ENCODE results near the gene SF3B1. TPM values are rescaled to one million over a fixed set of nuclear protein-coding genes. Genes with fewer than 3 reads are reported as not detected.
A peak's percentile ranks its signal among the peaks of the same experiment; 100 is the strongest.
"Not testable (repeated sequence)": the region's sequence is repeated elsewhere in the genome, so short reads cannot be mapped to it uniquely, and the experiment has no call there.

SF3B1 gene
- total RNA-seq, 2 experiments from 2014 or later = 266 to 267 TPM

DNA sequence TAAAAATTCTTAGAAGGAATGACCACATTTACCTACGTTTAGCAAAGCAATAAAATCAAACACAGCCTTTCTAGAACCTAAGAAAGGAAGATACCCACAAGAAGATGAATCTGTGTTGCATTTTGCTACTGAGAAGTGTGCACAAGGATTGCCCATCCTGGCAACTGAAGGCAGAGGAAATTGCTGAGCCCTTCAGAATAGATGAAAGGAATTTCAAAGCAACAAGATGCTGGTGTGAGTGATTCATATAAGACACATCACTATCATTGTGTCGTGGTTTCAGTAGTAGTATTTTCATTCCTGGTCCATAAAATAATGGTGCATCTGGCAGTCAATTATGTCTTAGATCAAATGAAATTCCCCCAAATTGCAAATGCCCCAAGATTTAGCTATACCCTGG lies 75.9 kb downstream of the SF3B1 start:
- DNase-seq = no peak
- POLR2A ChIA-PET = interaction anchor here (1.4 kb wide), 1 partner anchor 51 kb away, joined by 3 read pairs; no protein-coding TSS in a partner anchor
- H3K4me3 Mint-ChIP-seq = no peak overlapping the region
- no peaks in the 10 kb centered on the region for H3K27me3 Mint-ChIP-seq (ENCODE audit: low read depth)
- H3K27ac Mint-ChIP-seq = no peak overlapping the region
- CTCF ChIA-PET = interaction anchor here (0.6 to 4.6 kb wide), 8 partner anchors 9 to 246 kb away, joined by 3 to 22 read pairs (median 4); no protein-coding TSS in a partner anchor
- H3K4me1 Mint-ChIP-seq (ENCODE audit: low read depth) = peaks cover 18% of the 10 kb centered on the region
- no peaks in the 10 kb centered on the region for H3K9me3 Mint-ChIP-seq (ENCODE audit: insufficient read depth)
- peak; percentile 62 for ATAC-seq
- peaks cover 4% of the 10 kb centered on the region for H3K36me3 Mint-ChIP-seq (ENCODE audit: low read depth)

DNA sequence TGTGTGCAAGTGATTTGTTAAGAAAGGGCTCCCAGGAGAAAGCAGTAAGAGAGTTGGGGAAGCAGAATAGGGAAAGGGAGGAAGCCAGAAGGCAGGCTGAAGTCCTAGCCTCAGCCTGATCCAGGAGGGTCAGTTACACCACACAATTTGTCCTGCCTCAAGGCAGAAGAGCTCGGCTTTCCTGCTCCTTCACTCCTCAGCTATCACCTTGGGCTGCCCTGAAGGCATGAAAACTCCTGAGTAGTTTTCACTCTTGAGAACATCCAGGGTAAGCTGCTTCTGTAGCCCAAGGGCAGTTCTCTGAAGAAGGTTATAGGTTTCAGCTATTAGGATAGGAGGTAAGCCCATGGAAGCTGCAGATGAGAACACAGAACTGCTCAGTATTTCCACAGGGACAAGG lies 76.8 kb downstream of the SF3B1 start:
- H3K4me1 Mint-ChIP-seq (ENCODE audit: low read depth) = peaks cover 18% of the 10 kb centered on the region
- no peak overlapping the region for H3K4me3 Mint-ChIP-seq
- CTCF ChIA-PET = interaction anchor here (1.1 to 4.6 kb wide), 7 partner anchors 9 to 245 kb away, joined by 4 to 22 read pairs (median 5); no protein-coding TSS in a partner anchor
- POLR2A ChIA-PET = no interaction called here
- DNase-seq = no peak
- no peak overlapping the region for H3K27ac Mint-ChIP-seq
- ATAC-seq = no peak
- no peaks in the 10 kb centered on the region for H3K9me3 Mint-ChIP-seq (ENCODE audit: insufficient read depth)
- H3K27me3 Mint-ChIP-seq (ENCODE audit: low read depth) = no peaks in the 10 kb centered on the region
- H3K36me3 Mint-ChIP-seq (ENCODE audit: low read depth) = peaks cover 4% of the 10 kb centered on the region

DNA sequence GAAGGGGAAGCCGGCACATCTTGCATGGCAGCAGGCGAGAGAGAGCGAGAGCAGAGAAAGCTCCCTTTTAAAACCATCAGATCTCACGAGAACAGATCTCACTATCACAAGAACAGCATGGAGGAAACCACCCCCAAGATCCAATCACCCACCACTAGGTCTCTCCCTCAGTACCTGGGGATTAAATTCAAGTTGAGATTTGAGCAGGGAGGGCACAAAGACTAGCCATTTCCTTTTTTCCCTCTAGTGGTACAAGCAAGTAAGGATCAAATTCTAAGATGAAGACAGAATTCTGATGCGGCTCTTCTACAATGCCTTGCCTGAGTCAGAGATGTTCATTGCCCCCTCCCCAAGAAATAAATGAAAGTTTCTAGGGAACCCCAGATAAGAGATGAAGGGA lies 78.7 kb downstream of the SF3B1 start:
- no peaks in the 10 kb centered on the region for H3K27me3 Mint-ChIP-seq (ENCODE audit: low read depth)
- peaks cover 18% of the 10 kb centered on the region for H3K4me1 Mint-ChIP-seq (ENCODE audit: low read depth)
- DNase-seq = no peak
- H3K4me3 Mint-ChIP-seq = no peak overlapping the region
- H3K36me3 Mint-ChIP-seq (ENCODE audit: low read depth) = peaks cover 4% of the 10 kb centered on the region
- ChIA-PET CTCF (interaction anchor here (0.9 to 4.6 kb wide), 5 partner anchors 11 to 243 kb away, joined by 4 to 22 read pairs (median 5); no protein-coding TSS in a partner anchor), POLR2A (no interaction called here)
- ATAC-seq = peak; percentile 45
- H3K9me3 Mint-ChIP-seq (ENCODE audit: insufficient read depth) = no peaks in the 10 kb centered on the region
- H3K27ac Mint-ChIP-seq = no peak overlapping the region

DNA sequence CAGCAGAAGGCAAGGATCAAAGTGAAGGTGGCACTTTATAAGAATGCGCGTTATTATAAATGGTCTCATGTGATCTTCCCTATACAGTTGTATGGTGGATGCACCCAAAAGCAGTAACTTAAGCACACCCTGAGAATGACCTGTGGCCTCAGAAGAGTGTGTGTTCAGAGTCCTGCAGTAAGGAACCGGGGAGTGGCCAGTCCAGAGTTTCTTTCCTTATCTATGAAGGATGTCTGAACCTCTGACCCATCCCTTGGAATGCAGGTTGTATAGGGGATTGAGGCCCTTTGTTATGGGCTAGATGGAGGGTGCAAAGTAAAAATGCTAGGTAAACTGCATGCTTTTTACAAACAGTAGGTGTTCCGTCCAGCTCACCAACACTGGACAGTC lies 80.7 kb downstream of the SF3B1 start:
- DNase-seq (no peak), ATAC-seq (no peak)
- no peak overlapping the region for H3K4me3 Mint-ChIP-seq
- H3K27me3 Mint-ChIP-seq (ENCODE audit: low read depth) = no peaks in the 10 kb centered on the region
- ChIA-PET CTCF (interaction anchor here (0.6 to 1.0 kb wide), 3 partner anchors 163 to 241 kb away, joined by 3 to 4 read pairs (median 3); no protein-coding TSS in a partner anchor), POLR2A (interaction anchor here (0.8 to 0.9 kb wide), 2 partner anchors 26 to 45 kb away, joined by 3 read pairs; no protein-coding TSS in a partner anchor)
- H3K9me3 Mint-ChIP-seq (ENCODE audit: insufficient read depth) = no peaks in the 10 kb centered on the region
- peaks cover 2% of the 10 kb centered on the region for H3K36me3 Mint-ChIP-seq (ENCODE audit: low read depth)
- H3K4me1 Mint-ChIP-seq (ENCODE audit: low read depth) = peaks cover 14% of the 10 kb centered on the region
- H3K27ac Mint-ChIP-seq = no peak overlapping the region

DNA sequence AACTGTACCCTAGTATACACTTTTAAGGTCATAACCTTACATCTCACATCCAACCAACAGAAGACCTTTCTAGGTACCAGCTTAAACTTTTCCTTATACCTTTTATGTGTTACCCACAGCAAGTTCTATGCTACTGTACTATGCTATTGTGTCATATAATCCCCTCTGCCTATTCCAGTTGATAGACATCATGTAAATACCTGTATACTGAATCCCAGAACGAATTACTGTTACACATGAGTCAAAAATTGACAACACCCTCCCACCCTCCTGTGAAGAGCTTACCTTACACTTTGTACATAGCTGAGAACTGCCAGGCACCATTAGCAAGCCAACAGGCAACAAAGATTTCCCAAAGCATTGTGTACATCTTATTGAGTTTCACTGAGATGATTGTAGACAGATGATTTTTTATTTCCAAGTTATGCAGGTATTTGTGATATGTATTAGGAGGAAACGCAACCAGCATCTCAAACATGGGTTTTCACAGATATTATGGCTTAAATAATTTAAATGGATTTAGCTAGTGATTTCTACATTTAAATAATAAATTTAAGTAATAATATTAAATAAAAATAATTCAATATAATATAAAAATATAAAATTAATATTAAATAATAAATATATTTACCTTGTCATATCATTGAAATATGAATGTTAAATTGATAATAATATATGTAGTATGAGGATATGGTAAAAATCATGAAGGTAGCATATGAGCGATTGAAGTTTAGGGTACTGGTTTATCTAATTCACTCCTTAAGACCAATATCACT lies 81.2 kb downstream of the SF3B1 start:
- Mint-ChIP-seq H3K4me1 (ENCODE audit: low read depth) (peaks cover 8% of the 10 kb centered on the region), H3K27me3 (ENCODE audit: low read depth) (no peaks in the 10 kb centered on the region), H3K27ac (no peak overlapping the region), H3K9me3 (ENCODE audit: insufficient read depth) (no peaks in the 10 kb centered on the region), H3K4me3 (no peak overlapping the region), H3K36me3 (ENCODE audit: low read depth) (peaks cover 2% of the 10 kb centered on the region)
- no peak for DNase-seq
- no peak for ATAC-seq
- POLR2A ChIA-PET = interaction anchor here (0.6 to 0.9 kb wide), 3 partner anchors 26 to 49 kb away, joined by 3 to 5 read pairs (median 3); no protein-coding TSS in a partner anchor
- CTCF ChIA-PET = interaction anchor here (0.6 to 1.0 kb wide), 4 partner anchors 162 to 240 kb away, joined by 3 to 4 read pairs (median 4); no protein-coding TSS in a partner anchor

DNA sequence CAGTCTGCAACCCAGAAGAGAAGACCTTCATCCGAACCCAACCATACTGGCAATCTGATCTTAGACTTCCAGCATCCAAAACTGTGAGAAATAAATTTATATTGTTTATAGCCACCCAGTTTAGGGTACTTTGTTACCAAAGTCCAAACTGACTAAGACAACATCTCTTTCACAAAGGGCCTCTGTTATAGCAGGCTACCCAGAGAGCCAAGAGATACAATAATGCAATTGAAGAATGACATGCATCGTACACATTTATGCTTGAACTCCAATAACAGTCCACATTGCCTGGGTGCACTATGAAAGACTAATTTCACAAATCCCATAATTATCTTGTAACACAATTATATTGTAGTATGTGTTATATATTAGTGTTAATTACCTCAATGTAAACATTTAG lies 85.1 kb downstream of the SF3B1 start:
- Mint-ChIP-seq H3K4me3 (no peak overlapping the region), H3K27ac (no peak overlapping the region), H3K27me3 (ENCODE audit: low read depth) (no peaks in the 10 kb centered on the region), H3K4me1 (ENCODE audit: low read depth) (no peaks in the 10 kb centered on the region), H3K9me3 (ENCODE audit: insufficient read depth) (no peaks in the 10 kb centered on the region), H3K36me3 (ENCODE audit: low read depth) (peaks cover 2% of the 10 kb centered on the region)
- no peak for DNase-seq
- ATAC-seq = no peak
- CTCF ChIA-PET = interaction anchor here (1.1 to 1.3 kb wide), 2 partner anchors 9 to 25 kb away, joined by 3 read pairs; no protein-coding TSS in a partner anchor
- POLR2A ChIA-PET = no interaction called here

DNA sequence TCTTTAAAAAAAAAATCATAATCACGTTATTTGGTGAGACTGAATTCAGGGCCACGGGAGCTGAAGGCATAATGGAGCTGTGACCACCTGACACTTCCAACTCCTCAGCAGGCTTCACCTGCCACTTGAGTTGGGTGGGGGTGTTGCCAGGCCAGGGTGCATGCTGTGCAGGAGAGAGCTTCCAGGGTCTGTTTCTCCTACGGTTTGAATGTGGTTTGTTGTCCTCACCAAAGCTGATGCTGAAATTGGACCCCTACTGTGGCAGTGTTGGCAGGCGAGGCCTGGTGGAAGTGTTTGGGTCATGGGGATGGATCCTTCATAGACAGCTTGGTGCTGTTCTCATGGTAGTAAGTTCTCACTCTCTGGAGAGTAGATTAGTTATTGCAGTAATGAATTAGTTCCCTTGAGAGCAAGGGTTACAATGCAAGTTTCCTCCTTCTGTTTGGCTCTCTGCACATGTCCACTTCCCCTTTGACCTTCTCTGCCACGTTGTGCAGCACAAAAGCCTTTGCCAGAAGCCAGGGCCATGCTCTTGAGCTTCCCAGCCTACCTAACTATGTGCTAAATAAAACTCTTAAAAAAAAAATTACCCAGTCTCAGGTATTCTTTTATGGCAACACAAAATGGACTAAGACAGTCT lies 86.0 kb downstream of the SF3B1 start:
- H3K36me3 Mint-ChIP-seq (ENCODE audit: low read depth) = peaks cover 2% of the 10 kb centered on the region
- no peak overlapping the region for H3K27ac Mint-ChIP-seq
- ATAC-seq = no peak
- no peaks in the 10 kb centered on the region for H3K9me3 Mint-ChIP-seq (ENCODE audit: insufficient read depth)
- H3K4me1 Mint-ChIP-seq (ENCODE audit: low read depth) = no peaks in the 10 kb centered on the region
- no peak for DNase-seq
- no peaks in the 10 kb centered on the region for H3K27me3 Mint-ChIP-seq (ENCODE audit: low read depth)
- no peak overlapping the region for H3K4me3 Mint-ChIP-seq
- ChIA-PET CTCF (interaction anchor here (0.9 kb wide), 1 partner anchor 63 kb away, joined by 3 read pairs; no protein-coding TSS in a partner anchor), POLR2A (no interaction called here)

DNA sequence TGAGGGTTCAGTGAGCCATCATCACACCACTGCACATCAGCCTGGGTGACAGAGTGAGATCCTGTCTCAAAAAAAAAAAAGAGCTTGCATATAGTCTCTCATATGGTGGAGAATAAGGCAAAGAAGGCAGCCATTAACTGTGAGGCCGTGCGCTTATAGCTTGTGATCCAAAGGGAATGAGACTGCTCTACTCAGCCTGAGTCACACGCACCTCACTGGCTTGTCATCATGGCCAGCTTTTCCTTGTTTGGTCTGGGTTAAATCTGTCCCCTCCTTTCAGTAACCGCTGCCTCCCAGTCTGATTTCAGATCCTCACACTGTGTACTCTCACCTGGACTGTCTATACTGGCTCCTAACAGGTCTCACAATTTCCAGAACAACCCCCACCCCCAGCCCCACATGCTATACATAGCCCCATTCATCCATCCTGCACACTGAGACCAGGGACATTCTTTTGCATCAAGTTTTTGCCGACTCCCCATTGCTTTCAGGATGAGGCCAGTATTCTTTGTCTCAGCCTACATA lies 88.9 kb downstream of the SF3B1 start:
- Mint-ChIP-seq H3K36me3 (ENCODE audit: low read depth) (peaks cover 2% of the 10 kb centered on the region), H3K4me1 (ENCODE audit: low read depth) (no peaks in the 10 kb centered on the region), H3K27ac (no peak overlapping the region), H3K27me3 (ENCODE audit: low read depth) (no peaks in the 10 kb centered on the region), H3K9me3 (ENCODE audit: insufficient read depth) (no peaks in the 10 kb centered on the region), H3K4me3 (no peak overlapping the region)
- ChIA-PET CTCF (interaction anchor here (0.7 to 1.9 kb wide), 5 partner anchors 10 to 239 kb away, joined by 3 to 4 read pairs (median 3); no protein-coding TSS in a partner anchor), POLR2A (interaction anchor here (0.6 to 0.9 kb wide), 2 partner anchors 35 to 707 kb away, joined by 3 read pairs; partner anchors contain the start of gene CCDC150)
- ATAC-seq (no peak), DNase-seq (no peak)

DNA sequence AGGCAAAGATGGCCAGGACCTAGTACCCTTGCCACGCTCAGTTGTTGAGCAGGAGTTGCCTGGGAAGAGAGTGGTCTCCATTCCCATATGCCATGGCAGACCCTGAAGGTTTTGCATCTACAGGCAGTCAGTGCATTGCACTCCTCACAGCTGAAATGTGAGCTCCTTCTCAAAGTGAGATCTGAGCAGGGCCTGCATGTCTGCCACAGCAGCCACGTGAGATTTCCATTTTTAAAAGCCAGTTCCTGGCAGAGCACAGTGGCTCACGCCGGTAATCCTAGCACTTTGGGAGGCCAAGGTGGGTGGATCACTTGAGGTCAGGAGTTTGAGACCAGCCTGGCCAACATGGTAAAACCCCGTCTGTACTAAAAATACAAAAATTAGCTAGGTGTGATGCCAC lies 90.9 kb downstream of the SF3B1 start:
- H3K27ac Mint-ChIP-seq, POLR2A ChIA-PET: not testable (repeated sequence)

DNA sequence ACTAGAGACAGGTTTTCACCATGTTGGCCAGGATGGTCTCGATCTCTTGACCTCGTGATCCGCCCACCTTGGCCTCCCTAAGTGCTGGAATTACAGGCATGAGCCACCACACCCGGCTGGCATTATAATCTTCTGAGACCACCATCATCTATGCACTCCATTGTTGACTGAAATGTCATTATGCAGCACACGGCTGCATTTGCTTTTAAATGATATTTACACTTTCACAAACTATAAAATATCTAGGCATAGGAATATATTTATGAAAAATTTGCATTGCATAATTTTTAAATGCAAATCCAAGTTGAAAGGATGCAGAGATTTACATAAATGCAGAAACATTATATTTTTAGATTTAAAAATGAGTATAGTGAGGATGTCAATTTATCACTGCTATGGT lies 94.2 kb downstream of the SF3B1 start:
- Mint-ChIP-seq H3K27me3 (ENCODE audit: low read depth) (no peaks in the 10 kb centered on the region), H3K36me3 (ENCODE audit: low read depth) (no peaks in the 10 kb centered on the region), H3K4me3 (no peak overlapping the region), H3K27ac (no peak overlapping the region), H3K4me1 (ENCODE audit: low read depth) (peaks cover 9% of the 10 kb centered on the region), H3K9me3 (ENCODE audit: insufficient read depth) (no peaks in the 10 kb centered on the region)
- ATAC-seq (no peak), DNase-seq (no peak)
- ChIA-PET POLR2A (no interaction called here), CTCF (no interaction called here)

More for the DNA sequence above, 90.9 kb downstream of the SF3B1 start:
- H3K4me1 Mint-ChIP-seq (ENCODE audit: low read depth); H3K4me3 Mint-ChIP-seq; DNase-seq; ATAC-seq; H3K27me3 Mint-ChIP-seq (ENCODE audit: low read depth); H3K36me3 Mint-ChIP-seq (ENCODE audit: low read depth); H3K9me3 Mint-ChIP-seq (ENCODE audit: insufficient read depth): not testable (repeated sequence)
- CTCF ChIA-PET = interaction anchor here (0.8 kb wide), 1 partner anchor 136 kb away, joined by 3 read pairs; no protein-coding TSS in a partner anchor
